ENCODE results near the gene EFCAB8.

- no peak for TF ChIP-seq CTCF (IDR thresholded peaks at IDR 0.05; ENCODE audit: low read length)
- TF ChIP-seq EZH2 (optimal IDR thresholded peaks at IDR 0.05; ENCODE audit: low read depth, low read length), result no peak
These were observed 110.8 kb downstream of the EFCAB8 start for GRCh38 chr20:32969356-32970114.
